Gastroesophageal sphincter (tissue), 3 donors: ENCODE measurements around the gene DKKL1.

Experiments
- CTCF ChIP-seq, 4 experiments: fragments of 200-600 bp in 2 of 4; fragments of 450-650 bp in 2 of 4; sonication (generic) in 1 of 4; IDR thresholded peaks; one replicate each; pipeline ENCODE4 v1.5.1; 2017 to 2019; ENCODE audit warnings: antibody characterized with exemption in 4 of 4, mild to moderate bottlenecking in 2 of 4, moderate library complexity in 2 of 4
- EP300 ChIP-seq: sonication (generic); formaldehyde crosslinking; IDR thresholded peaks from one replicate; pipeline ENCODE4 v1.6.1; 2017; ENCODE audit warnings: antibody characterized with exemption, mild to moderate bottlenecking
- POLR2A ChIP-seq, 2 donors: fragments of 450-650 bp; IDR thresholded peaks; one replicate each; pipeline ENCODE4 v1.6.1; 2017; ENCODE audit warnings: antibody characterized with exemption in 2 of 2, mild to moderate bottlenecking in 2 of 2, moderate library complexity in 1 of 2
- POLR2AphosphoS5 ChIP-seq: sonication (generic); formaldehyde crosslinking; IDR thresholded peaks from one replicate; pipeline ENCODE4 v1.6.1; 2017; ENCODE audit warnings: antibody characterized with exemption

DNA sequence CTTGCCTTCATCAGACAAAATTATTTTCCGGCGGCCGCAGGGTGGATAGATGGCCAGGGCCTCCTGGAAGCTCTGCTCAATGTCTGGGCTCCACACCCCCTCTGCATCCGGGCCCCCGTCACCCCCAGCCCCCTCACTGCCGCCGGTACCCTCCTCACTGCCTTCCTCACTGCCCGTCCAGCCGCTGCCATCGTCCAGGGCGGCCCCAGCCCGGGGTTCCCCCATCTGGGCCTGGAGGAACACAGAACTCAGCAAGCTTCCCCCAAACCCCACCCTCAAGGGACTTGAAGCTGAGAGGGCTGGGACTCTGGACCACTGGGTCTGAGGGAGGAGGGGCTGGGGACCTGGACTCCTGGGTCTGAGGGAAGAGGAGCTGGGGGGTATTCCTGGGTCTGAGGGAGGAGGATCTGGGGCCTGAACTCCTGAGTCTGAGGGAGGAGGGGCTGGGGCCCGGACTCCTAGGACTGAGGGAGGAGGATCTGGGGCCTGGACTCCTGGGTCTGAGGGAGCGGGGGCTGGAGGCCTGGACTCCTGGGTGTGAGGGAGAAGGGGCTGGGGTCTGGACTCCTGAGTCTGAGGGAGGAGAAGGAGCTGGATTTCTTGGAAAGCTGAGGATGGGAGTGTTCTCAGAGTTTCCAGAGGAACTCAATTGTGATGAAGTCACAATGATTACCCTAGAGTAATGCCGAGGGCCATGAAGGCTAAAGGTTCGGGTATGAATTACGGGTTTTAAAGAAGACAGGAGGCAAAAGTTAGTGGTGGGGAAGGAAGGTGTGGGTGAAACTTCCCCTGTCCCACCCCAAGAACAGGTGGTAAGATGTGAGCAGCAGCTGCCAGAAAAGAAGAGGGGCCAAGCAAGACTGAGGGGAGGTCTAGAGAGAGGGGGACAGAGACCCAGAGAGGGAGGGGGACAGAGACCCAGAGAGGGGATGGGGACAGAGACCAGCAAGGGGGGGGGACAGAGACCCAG lies 3.5 kb upstream of the DKKL1 start:
- TF ChIP-seq EP300 (no peak), CTCF (IDR thresholded peaks at IDR 0.05) (no peak), POLR2A (IDR thresholded peaks at IDR 0.05) (no peak), POLR2AphosphoS5 (no peak)
